NT2/D1 (cell line): ENCODE results near the gene CDK5R1.

ENCODE experiments used
- YY1 ChIP-seq: IDR thresholded peaks from 2 replicates; pipeline ENCODE4 v1.6.1; 2011; ENCODE audit not compliant: insufficient read length, insufficient read depth
- ZNF274 ChIP-seq: IDR thresholded peaks from 2 replicates; pipeline ENCODE4 v1.6.1; 2011; ENCODE audit warnings: mild to moderate bottlenecking, low read depth, low read length

GRCh38 chr17:32491371-32492263 is 4.8 kb downstream of the CDK5R1 start:
- TF ChIP-seq YY1 (no peak), ZNF274 (no peak)
